Liver (tissue), 9 donors: ENCODE data around the gene PIK3R3. TPM values are rescaled to one million over a fixed set of nuclear protein-coding genes. Genes with fewer than 3 reads are reported as not detected.

ENCODE experiments used
- DNase-seq: peaks from one replicate; pipeline ENCODE4 v3.0.0-alpha.2; 2017; ENCODE audit warnings: low spot score
- H3K27ac ChIP-seq, 2 donors: one replicate each; pipeline ENCODE4 v1.7.0; 2013; ENCODE audit warnings: inconsistent platforms in 2 of 2, low read length in 2 of 2, control low read depth in 1 of 2, low read depth in 1 of 2, mild to moderate bottlenecking in 1 of 2
- H3K27me3 ChIP-seq, 4 donors: one replicate each; pipeline versions ENCODE4 v1.6.1 to v1.7.0; 2013; ENCODE audit warnings: low read length in 3 of 4, inconsistent platforms in 1 of 4, mild to moderate bottlenecking in 1 of 4, moderate library complexity in 1 of 4; ENCODE audit not compliant: control insufficient read depth in 4 of 4, insufficient read depth in 4 of 4
- H3K36me3 ChIP-seq, 4 donors: one replicate each; pipeline versions ENCODE4 v1.6.1 to v1.7.0; 2013; ENCODE audit warnings: low read length in 3 of 4, mild to moderate bottlenecking in 3 of 4, low read depth in 1 of 4, moderate library complexity in 1 of 4; ENCODE audit not compliant: control insufficient read depth in 4 of 4, insufficient read depth in 3 of 4
- H3K4me1 ChIP-seq, 4 donors: one replicate each; pipeline versions ENCODE4 v1.6.1 to v1.7.0; 2013; ENCODE audit warnings: low read length in 3 of 4, mild to moderate bottlenecking in 3 of 4, moderate library complexity in 1 of 4; ENCODE audit not compliant: control insufficient read depth in 4 of 4, insufficient read depth in 4 of 4
- H3K4me3 ChIP-seq, 3 donors: one replicate each; pipeline versions ENCODE4 v1.6.1 to v1.7.0; 2013; ENCODE audit warnings: low read length in 3 of 3, control low read depth in 1 of 3, low read depth in 1 of 3, mild to moderate bottlenecking in 1 of 3
- H3K9ac ChIP-seq, 2 donors: one replicate each; pipeline ENCODE4 v1.7.0; 2013; ENCODE audit warnings: low read length in 2 of 2, mild to moderate bottlenecking in 2 of 2, moderate library complexity in 2 of 2, control low read depth in 1 of 2, low read depth in 1 of 2
- H3K9me3 ChIP-seq, 4 donors: one replicate each; pipeline versions ENCODE4 v1.6.1 to v1.7.0; 2013; ENCODE audit warnings: low read length in 3 of 4; ENCODE audit not compliant: control insufficient read depth in 4 of 4
- ATF3 ChIP-seq: IDR thresholded peaks from 2 replicates; pipeline ENCODE4 v1.6.1; 2016; ENCODE audit warnings: antibody characterized with exemption
- CTCF ChIP-seq: fragments of 150-350 bp; IDR thresholded peaks from 2 replicates; pipeline ENCODE4 v1.5.1; 2017; ENCODE audit warnings: improper control_type of control experiment, low read depth, low read length; ENCODE audit not compliant: missing input control
- FOXA1 ChIP-seq: IDR thresholded peaks from 2 replicates; pipeline ENCODE4 v1.6.1; 2016; ENCODE audit warnings: antibody characterized with exemption
- FOXA2 ChIP-seq: IDR thresholded peaks from 2 replicates; pipeline ENCODE4 v1.6.1; 2016; ENCODE audit warnings: antibody characterized with exemption
- GABPA ChIP-seq, 2 donors: IDR thresholded peaks in 1 of 2; conservative IDR thresholded peaks in 1 of 2; 2 replicates each; pipeline ENCODE4 v1.6.1; 2016; ENCODE audit warnings: antibody characterized with exemption in 2 of 2, mild to moderate bottlenecking in 1 of 2, moderate library complexity in 1 of 2
- HNF4A ChIP-seq, 2 donors: conservative IDR thresholded peaks; 2 replicates each; pipeline ENCODE4 v1.6.1; 2016; ENCODE audit warnings: antibody characterized with exemption in 2 of 2, mild to moderate bottlenecking in 2 of 2
- HNF4G ChIP-seq: IDR thresholded peaks from 2 replicates; pipeline ENCODE4 v1.6.1; 2016; ENCODE audit warnings: antibody characterized with exemption
- JUND ChIP-seq, 2 donors: IDR thresholded peaks; 2 replicates each; pipeline ENCODE4 v1.6.1; 2016; ENCODE audit warnings: antibody characterized with exemption in 2 of 2
- MAX ChIP-seq: IDR thresholded peaks from 2 replicates; pipeline ENCODE4 v1.6.1; 2016; ENCODE audit warnings: antibody characterized with exemption
- NR2F2 ChIP-seq: IDR thresholded peaks from 2 replicates; pipeline ENCODE4 v1.6.1; 2016; ENCODE audit warnings: antibody characterized with exemption
- RAD21 ChIP-seq, 2 donors: IDR thresholded peaks; 2 replicates each; pipeline ENCODE4 v1.6.1; 2016; ENCODE audit warnings: antibody characterized with exemption in 2 of 2, mild to moderate bottlenecking in 2 of 2
- REST ChIP-seq: IDR thresholded peaks from 2 replicates; pipeline ENCODE4 v1.6.1; 2016; ENCODE audit warnings: antibody characterized with exemption, mild to moderate bottlenecking
- RXRA ChIP-seq, 2 donors: IDR thresholded peaks; 2 replicates each; pipeline ENCODE4 v1.6.1; 2017 to 2018; ENCODE audit warnings: antibody characterized with exemption in 2 of 2, mild to moderate bottlenecking in 1 of 2
- SP1 ChIP-seq: IDR thresholded peaks from 2 replicates; pipeline ENCODE4 v1.6.1; 2018; ENCODE audit warnings: antibody characterized with exemption, mild to moderate bottlenecking
- TAF1 ChIP-seq: conservative IDR thresholded peaks from 2 replicates; pipeline ENCODE4 v1.6.1; 2016; ENCODE audit warnings: antibody characterized with exemption, mild to moderate bottlenecking
- YY1 ChIP-seq: IDR thresholded peaks from 2 replicates; pipeline ENCODE4 v1.6.1; 2016; ENCODE audit warnings: antibody characterized with exemption, mild to moderate bottlenecking
- ZBTB33 ChIP-seq: IDR thresholded peaks from 2 replicates; pipeline ENCODE4 v1.6.1; 2016; ENCODE audit warnings: antibody characterized with exemption
- WGBS: extraction: QIAGEN DNeasy Blood & Tissue Kit; methylation state at CpG from one replicate; pipeline ENCODE4 v1.1.7; 2013; 5-methylcytosine and 5-hydroxymethylcytosine counted together
- polyA plus RNA-seq, 2 donors: library from polyadenylated mRNA; stranded (reverse) in 1 of 2; unstranded in 1 of 2; fragments of 200-250 nt in 1 of 2; fragments of >200 nt in 1 of 2; fragmentation: Nextera tagmentation in 1 of 2; extraction: Ambion mirVana in 1 of 2; gene quantifications; one replicate each; pipeline versions ENCODE4 v1.2.1 to v1.2.3, GENCODE V29; 2013 to 2015
- total RNA-seq, 2 donors: library from RNA; depleted of rRNA; stranded (reverse); fragments of >200 nt; gene quantifications; one replicate each; pipeline ENCODE4 v1.2.3, GENCODE V29; 2014
- donor health status: healthy.
- donor health status: healthy.
- donor health status: healthy.
- donor health status: healthy.
- donor health status: healthy.

PIK3R3 gene
- total and polyA plus RNA-seq, 4 donors, result 1.5 to 4.6 (median 2.7) TPM

- 6% methylated on average over 10 of the region's 10 CpGs for WGBS
- DNase-seq, result no peak
- H3K4me1 ChIP-seq, result peaks cover 4 to 27% (median 9%) of the 10 kb centered on the region in 4 donors
- no peak overlapping the region for H3K9ac ChIP-seq
- no peaks in the 10 kb centered on the region for H3K9me3 ChIP-seq
- H3K36me3 ChIP-seq, result no peaks in the 10 kb centered on the region
- no peak overlapping the region for H3K27ac ChIP-seq
- H3K27me3 ChIP-seq, result peaks cover 0 to 4% (median 0%) of the 10 kb centered on the region in 4 donors
- peak overlapping the region in 1 of 3 donors; percentile 87 for H3K4me3 ChIP-seq
- no peak for TF ChIP-seq MAX
- no peak for TF ChIP-seq SP1
- TF ChIP-seq NR2F2, result no peak
- TF ChIP-seq RXRA (IDR thresholded peaks at IDR 0.05), result no peak
- TF ChIP-seq CTCF, result no peak
- TF ChIP-seq JUND (IDR thresholded peaks at IDR 0.05), result no peak
- TF ChIP-seq RAD21 (IDR thresholded peaks at IDR 0.05), result no peak
- no peak for TF ChIP-seq TAF1
- no peak for TF ChIP-seq HNF4A (conservative IDR thresholded peaks at IDR 0.05)
- TF ChIP-seq YY1, result no peak
- no peak for TF ChIP-seq GABPA (IDR thresholded peaks at IDR 0.05 in 1 of 2, conservative IDR thresholded peaks at IDR 0.05 in 1 of 2)
- TF ChIP-seq ZBTB33, result no peak
Measured at GRCh38 chr1:46131093-46131492, 1.3 kb downstream of the PIK3R3 start.

- H3K27me3 ChIP-seq, result peaks cover 0 to 4% (median 0%) of the 10 kb centered on the region in 4 donors
- no peak for DNase-seq
- peak overlapping the region in 1 of 2 donors; percentile 7 for H3K9ac ChIP-seq
- no peaks in the 10 kb centered on the region for H3K36me3 ChIP-seq
- no peak overlapping the region for H3K27ac ChIP-seq
- peaks cover 4 to 27% (median 9%) of the 10 kb centered on the region in 4 donors for H3K4me1 ChIP-seq
- WGBS, result 17% methylated on average over 5 of the region's 5 CpGs
- TF ChIP-seq REST, result no peak
- no peak for TF ChIP-seq FOXA2
- no peak for TF ChIP-seq HNF4G
- no peak for TF ChIP-seq ZBTB33
- no peak for TF ChIP-seq HNF4A (conservative IDR thresholded peaks at IDR 0.05)
- no peak for TF ChIP-seq CTCF
- no peak for TF ChIP-seq TAF1
- TF ChIP-seq MAX, result no peak
- no peak for TF ChIP-seq FOXA1
- TF ChIP-seq RXRA (IDR thresholded peaks at IDR 0.05), result no peak
- TF ChIP-seq YY1, result no peak
- TF ChIP-seq JUND (IDR thresholded peaks at IDR 0.05), result no peak
- no peak for TF ChIP-seq SP1
- no peak for TF ChIP-seq ATF3
- no peak for TF ChIP-seq GABPA (IDR thresholded peaks at IDR 0.05 in 1 of 2, conservative IDR thresholded peaks at IDR 0.05 in 1 of 2)
- H3K9me3 ChIP-seq, result no peaks in the 10 kb centered on the region
- peak overlapping the region in 1 of 3 donors; percentile 87 for H3K4me3 ChIP-seq
Measured at GRCh38 chr1:46130606-46131005, 1.8 kb downstream of the PIK3R3 start.
